Measurements from ENCODE around the gene MVB12B.
"Not testable (repeated sequence)": the region's sequence is repeated elsewhere in the genome, so short reads cannot be mapped to it uniquely, and the experiment has no call there.

MVB12B gene, protein sequence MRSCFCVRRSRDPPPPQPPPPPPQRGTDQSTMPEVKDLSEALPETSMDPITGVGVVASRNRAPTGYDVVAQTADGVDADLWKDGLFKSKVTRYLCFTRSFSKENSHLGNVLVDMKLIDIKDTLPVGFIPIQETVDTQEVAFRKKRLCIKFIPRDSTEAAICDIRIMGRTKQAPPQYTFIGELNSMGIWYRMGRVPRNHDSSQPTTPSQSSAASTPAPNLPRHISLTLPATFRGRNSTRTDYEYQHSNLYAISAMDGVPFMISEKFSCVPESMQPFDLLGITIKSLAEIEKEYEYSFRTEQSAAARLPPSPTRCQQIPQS

DNA sequence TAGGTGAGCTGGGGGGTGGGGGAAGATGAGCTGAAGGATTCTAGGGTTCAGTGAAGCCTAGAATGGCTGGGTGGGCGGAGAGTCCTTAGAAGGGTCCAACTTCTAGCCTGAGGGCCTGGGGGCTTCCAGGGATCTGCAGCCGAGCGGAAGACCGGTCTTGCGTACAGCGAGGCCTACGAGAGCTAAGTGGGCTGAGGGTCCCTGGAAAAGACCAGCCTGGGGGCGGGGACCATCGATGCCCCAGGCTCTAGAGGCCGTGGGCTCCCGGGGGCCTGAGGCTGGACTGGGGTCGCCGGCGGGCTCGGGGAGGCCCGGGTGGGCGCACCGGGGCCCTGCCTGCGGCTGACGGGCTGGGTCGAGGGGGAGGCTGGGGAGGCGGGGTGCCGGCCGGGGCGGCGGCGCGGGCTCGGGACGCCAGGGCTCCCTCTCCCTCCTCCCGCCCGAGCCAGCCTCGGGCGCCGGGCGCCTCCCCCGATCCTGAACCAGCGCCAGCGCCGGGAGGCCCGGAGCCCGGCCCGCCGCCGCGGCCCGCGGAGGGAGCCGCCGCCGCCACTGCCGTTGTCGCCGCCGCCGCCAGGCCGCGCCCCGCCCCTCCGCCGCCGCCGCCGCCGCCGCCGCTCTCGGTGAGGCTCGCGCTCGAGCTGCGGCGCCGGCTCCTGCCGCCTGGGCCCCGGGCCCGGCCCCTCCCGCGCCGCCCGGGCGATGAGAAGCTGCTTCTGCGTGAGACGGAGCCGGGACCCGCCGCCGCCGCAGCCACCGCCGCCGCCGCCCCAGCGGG is at the start of gene MVB12B:
Gene MVB12B, plus strand, starts transcription at position 602 of the 778 bp plus-strand sequence. Its CDS starts 101 bp downstream, at position 703.
- peak within 1 kb of the TSS; percentile 92 to 99 (median 97) for H3K4me3 Mint-ChIP-seq
- H3K4me1 Mint-ChIP-seq, result peaks cover 43% of the 10 kb centered on the region
- no peaks in the 10 kb centered on the region for H3K27me3 Mint-ChIP-seq (ENCODE audit: low read depth)
- peaks cover 24% of the 10 kb centered on the region for H3K36me3 Mint-ChIP-seq (ENCODE audit: low read depth)
- TF ChIP-seq, protein P1, sequence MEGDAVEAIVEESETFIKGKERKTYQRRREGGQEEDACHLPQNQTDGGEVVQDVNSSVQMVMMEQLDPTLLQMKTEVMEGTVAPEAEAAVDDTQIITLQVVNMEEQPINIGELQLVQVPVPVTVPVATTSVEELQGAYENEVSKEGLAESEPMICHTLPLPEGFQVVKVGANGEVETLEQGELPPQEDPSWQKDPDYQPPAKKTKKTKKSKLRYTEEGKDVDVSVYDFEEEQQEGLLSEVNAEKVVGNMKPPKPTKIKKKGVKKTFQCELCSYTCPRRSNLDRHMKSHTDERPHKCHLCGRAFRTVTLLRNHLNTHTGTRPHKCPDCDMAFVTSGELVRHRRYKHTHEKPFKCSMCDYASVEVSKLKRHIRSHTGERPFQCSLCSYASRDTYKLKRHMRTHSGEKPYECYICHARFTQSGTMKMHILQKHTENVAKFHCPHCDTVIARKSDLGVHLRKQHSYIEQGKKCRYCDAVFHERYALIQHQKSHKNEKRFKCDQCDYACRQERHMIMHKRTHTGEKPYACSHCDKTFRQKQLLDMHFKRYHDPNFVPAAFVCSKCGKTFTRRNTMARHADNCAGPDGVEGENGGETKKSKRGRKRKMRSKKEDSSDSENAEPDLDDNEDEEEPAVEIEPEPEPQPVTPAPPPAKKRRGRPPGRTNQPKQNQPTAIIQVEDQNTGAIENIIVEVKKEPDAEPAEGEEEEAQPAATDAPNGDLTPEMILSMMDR (IDR thresholded peaks at IDR 0.05; ENCODE audit: unreplicated experiment in 3 of 3), result no peak
- peak within 1 kb of the TSS; percentile 99 to 100 (median 99) for H3K27ac Mint-ChIP-seq
- H3K9me3 Mint-ChIP-seq, result peaks cover 20% of the 10 kb centered on the region

DNA sequence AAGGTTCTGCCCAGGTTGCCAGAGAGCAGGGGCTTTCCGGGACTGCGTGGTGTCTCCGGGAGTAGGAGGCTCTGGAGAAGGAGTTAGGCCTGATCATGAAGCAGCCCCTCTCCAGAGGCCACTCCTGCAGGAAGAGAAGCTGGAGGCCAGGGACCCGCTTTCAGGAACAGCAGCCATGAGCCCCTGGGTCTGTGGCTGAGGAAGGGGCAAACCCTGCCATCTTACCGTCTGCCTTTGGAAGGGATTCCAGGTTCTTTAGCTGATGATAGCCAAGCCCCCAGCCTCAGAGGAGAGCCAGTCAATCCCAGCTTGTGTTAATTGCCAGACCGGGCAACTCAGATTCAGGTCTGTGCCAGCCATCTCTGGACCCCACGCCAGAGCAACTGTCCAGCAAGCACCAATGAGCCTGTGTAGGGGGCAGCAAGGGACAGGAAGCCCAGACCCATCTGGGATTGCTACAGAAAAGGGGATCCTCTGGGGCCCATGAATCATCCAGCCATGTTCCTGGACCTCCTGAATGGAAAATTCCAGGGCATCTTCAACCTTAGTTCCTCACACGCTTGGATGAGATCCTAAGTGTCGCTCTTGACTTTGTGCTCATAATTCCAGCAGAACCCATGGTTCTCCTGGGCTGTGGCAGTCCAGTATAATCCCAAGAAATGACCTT is 42.7 kb upstream of the MVB12B start:
- Mint-ChIP-seq H3K36me3 (ENCODE audit: low read depth) (peaks cover 3% of the 10 kb centered on the region), H3K27ac (no peak overlapping the region), H3K4me1 (no peaks in the 10 kb centered on the region), H3K27me3 (ENCODE audit: low read depth) (peaks cover 2% of the 10 kb centered on the region), H3K4me3 (no peak overlapping the region), H3K9me3 (peaks cover 17% of the 10 kb centered on the region)
- TF ChIP-seq, protein P1 (IDR thresholded peaks at IDR 0.05; ENCODE audit: unreplicated experiment in 3 of 3), result no peak

DNA sequence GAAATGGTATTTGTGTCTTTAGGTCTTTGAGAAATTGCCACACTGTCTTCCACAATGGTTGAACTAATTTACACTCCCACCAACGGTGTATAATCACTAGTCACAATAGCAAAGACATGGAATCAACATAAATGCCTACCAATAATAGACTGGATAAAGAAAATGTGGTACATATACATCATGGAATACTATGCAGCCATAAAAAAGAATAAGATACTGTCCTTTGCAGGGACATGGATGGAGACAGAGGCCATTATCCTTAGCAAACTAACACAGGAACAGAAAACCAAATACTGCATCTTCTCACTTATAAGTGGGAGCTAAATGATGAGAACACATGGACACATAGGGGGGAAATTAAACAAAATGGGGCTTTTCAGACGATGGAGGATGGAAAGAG is 41.0 kb upstream of the MVB12B start:
- H3K36me3 Mint-ChIP-seq (ENCODE audit: low read depth); H3K4me1 Mint-ChIP-seq; H3K27ac Mint-ChIP-seq; H3K9me3 Mint-ChIP-seq; H3K4me3 Mint-ChIP-seq; H3K27me3 Mint-ChIP-seq (ENCODE audit: low read depth): not testable (repeated sequence)

DNA sequence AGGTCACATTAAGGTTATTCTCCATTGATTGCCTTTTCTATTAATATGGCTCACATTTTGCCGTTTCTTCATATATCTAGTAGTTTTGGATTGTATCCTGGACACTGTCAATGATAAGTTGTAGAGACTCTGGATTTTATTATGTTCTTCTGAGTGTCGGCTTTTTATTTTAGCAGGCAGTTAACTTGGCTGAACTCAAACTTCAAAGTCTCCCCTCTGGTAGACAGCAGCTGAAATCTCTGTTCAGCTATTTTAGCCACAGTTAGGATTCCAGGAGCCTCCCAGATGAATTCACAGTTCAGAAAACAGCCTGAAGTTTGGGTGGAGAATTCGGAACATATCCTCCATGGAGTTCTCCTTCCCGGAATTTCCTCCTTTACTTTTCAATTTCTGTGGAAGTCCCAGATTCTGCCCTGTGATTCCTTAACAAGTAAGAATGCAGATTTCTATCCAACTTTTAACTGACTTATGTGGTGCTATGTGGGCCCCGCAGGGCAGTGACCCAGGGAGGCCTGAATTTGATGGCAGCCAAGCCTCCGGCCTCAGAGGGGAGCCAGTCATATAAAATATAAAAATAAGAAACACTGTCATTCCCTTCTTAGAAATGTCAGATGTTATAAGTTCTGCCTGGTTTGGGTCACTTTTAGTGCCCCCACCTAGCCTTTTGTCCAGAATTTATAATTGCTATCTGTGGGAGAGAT is 39.3 kb upstream of the MVB12B start:
- peaks cover 10% of the 10 kb centered on the region for H3K27me3 Mint-ChIP-seq (ENCODE audit: low read depth)

DNA sequence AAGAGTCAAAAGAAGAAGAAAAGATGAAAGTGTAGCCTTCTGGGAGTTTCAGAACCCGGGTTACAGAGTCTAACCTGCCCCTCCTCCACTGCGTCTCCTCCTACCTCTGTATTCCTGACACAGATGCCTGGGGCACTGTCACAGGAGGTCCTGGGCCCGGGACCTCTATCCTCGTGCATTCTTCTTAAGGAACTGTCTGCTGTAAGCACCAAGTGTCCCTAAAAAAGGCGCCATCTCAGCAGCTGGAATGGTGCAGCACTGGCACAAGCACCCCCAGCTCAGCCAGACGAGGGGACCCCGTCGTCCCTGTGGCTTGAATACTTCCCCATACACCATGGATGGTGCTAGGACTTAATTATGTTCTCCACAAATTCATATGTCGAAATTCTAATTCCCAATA is 35.8 kb upstream of the MVB12B start:
- TF ChIP-seq, protein P1 (IDR thresholded peaks at IDR 0.05; ENCODE audit: unreplicated experiment in 3 of 3), result no peak

More for the DNA sequence above, 39.3 kb upstream of the MVB12B start:
- Mint-ChIP-seq H3K9me3 (peaks cover 9% of the 10 kb centered on the region), H3K36me3 (ENCODE audit: low read depth) (peaks cover 7% of the 10 kb centered on the region), H3K27ac (no peak overlapping the region), H3K4me1 (no peaks in the 10 kb centered on the region), H3K4me3 (no peak overlapping the region)
- TF ChIP-seq, protein P1 (IDR thresholded peaks at IDR 0.05; ENCODE audit: unreplicated experiment in 3 of 3), result no peak

DNA sequence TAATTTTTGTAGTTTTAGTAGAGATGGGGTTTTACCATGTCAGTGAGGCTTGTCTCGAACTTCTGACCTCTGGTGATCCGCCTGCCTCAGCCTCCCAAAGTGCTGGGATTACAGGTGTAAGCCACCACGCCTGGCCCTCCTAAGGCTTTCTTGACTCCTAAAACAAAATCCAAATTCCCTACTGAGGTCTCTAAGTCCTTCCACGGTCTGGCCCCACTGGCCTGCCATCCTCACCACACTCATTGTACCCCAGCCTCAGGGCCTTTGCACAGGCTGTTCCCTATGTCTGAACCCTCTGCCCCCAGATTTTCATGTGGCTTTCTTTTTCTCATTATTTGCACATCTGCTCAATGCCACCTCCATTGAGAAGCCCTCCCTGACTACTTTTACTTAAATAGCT is 34.7 kb upstream of the MVB12B start:
- TF ChIP-seq, protein P1 (IDR thresholded peaks at IDR 0.05; ENCODE audit: unreplicated experiment in 3 of 3), result no peak
- Mint-ChIP-seq H3K27ac (no peak overlapping the region), H3K4me3 (no peak overlapping the region), H3K9me3 (peaks cover 2% of the 10 kb centered on the region), H3K36me3 (ENCODE audit: low read depth) (peaks cover 4% of the 10 kb centered on the region), H3K4me1 (peaks cover 5% of the 10 kb centered on the region), H3K27me3 (ENCODE audit: low read depth) (peaks cover 23% of the 10 kb centered on the region)

More for the DNA sequence above, 35.8 kb upstream of the MVB12B start:
- Mint-ChIP-seq H3K9me3 (peaks cover 4% of the 10 kb centered on the region), H3K27ac (no peak overlapping the region), H3K4me1 (peaks cover 5% of the 10 kb centered on the region), H3K4me3 (no peak overlapping the region), H3K36me3 (ENCODE audit: low read depth) (peaks cover 5% of the 10 kb centered on the region), H3K27me3 (ENCODE audit: low read depth) (peaks cover 23% of the 10 kb centered on the region)

Measured in nephron (organoid).